H1 (cell line): Measurements from ENCODE around the gene ARL2. TPM values are rescaled to one million over a fixed set of nuclear protein-coding genes. Genes with fewer than 3 reads are reported as not detected.

Experiments
- BACH1 ChIP-seq: IDR thresholded peaks from 2 replicates; pipeline ENCODE4 v1.6.1; 2012; ENCODE audit warnings: low read length, improper control_type of control experiment
- GABPA ChIP-seq: IDR thresholded peaks from 2 replicates; pipeline ENCODE4 v1.6.1; 2011; ENCODE audit warnings: mild to moderate bottlenecking, low read length, moderate library complexity, borderline replicate concordance; ENCODE audit not compliant: insufficient read depth
- TEAD4 ChIP-seq: IDR thresholded peaks from 2 replicates; pipeline ENCODE4 v1.6.1; 2012; ENCODE audit warnings: low read depth, low read length, inconsistent platforms, mixed read lengths
- polyA plus RNA-seq, 7 experiments: library from polyadenylated mRNA; depleted of rRNA in 3 of 7; stranded (reverse) in 5 of 7; unstranded in 2 of 7; fragments of >200 nt in 5 of 7; fragments of 200-250 nt in 2 of 7; gene quantifications; 1 replicate in 5 of 7; 2 replicates in 1 of 7; 4 replicates in 1 of 7; pipeline versions ENCODE4 v1.2.1 to v1.2.3, GENCODE V29; 2011 to 2013; ENCODE audit warnings: missing spikeins in 2 of 7, mixed read lengths in 2 of 7
- total RNA-seq: library from RNA; stranded (reverse); fragmentation: NEBNext Ultra II Directional; extraction: Animal tissue kit (Norgen Biotek cat#: 25700); gene quantifications from 2 replicates; pipeline ENCODE4 v1.2.1, GENCODE V29; 2021

Gene ARL2
- total and polyA plus RNA-seq, 2 of the 8 experiments (the other 6 are each of a cell fraction or from before 2014, with no cell fraction given) = 186 to 535 TPM

- TF ChIP-seq TEAD4 (no peak), GABPA (no peak), BACH1 (no peak)
Measured at GRCh38 chr11:65059523-65059922, 45.6 kb downstream of the ARL2 start (continued).
